HG03060 (cell line): ENCODE data around the gene DPP6.

ENCODE experiments used
- ATAC-seq: cut with Tn5 transposase; IDR thresholded peaks from one replicate; pipeline ENCODE4 v1.9.1; 2021; ENCODE audit warnings: low read depth, moderate number of reproducible peaks; ENCODE audit not compliant: unreplicated experiment

DPP6 gene

GRCh38 chr7:154217688-154218340 lies 165.6 kb downstream of the DPP6 start:
- ATAC-seq, result no peak

- ATAC-seq, result no peak
These were observed 179.5 kb downstream of the DPP6 start for GRCh38 chr7:154231732-154232131.

- no peak for ATAC-seq
These were observed 180.5 kb downstream of the DPP6 start for GRCh38 chr7:154232700-154233099.

GRCh38 chr7:154241988-154242387 lies 189.8 kb downstream of the DPP6 start:
- no peak for ATAC-seq

- ATAC-seq, result no peak
These were observed 190.5 kb downstream of the DPP6 start for GRCh38 chr7:154242709-154243108.

- no peak for ATAC-seq
These were observed 199.8 kb downstream of the DPP6 start for GRCh38 chr7:154252046-154252445.

- no peak for ATAC-seq
These were observed 201.6 kb downstream of the DPP6 start for GRCh38 chr7:154253810-154254209.

- ATAC-seq, result no peak
These were observed 203.1 kb downstream of the DPP6 start for GRCh38 chr7:154255324-154255723.

- ATAC-seq, result no peak
These were observed 204.0 kb downstream of the DPP6 start for GRCh38 chr7:154256150-154256549.

- no peak for ATAC-seq
These were observed 207.2 kb downstream of the DPP6 start for GRCh38 chr7:154259396-154259795.

- no peak for ATAC-seq
These were observed 235.2 kb downstream of the DPP6 start for GRCh38 chr7:154287356-154287755.

GRCh38 chr7:154289119-154289518 lies 236.9 kb downstream of the DPP6 start:
- no peak for ATAC-seq

GRCh38 chr7:154296443-154296842 lies 244.2 kb downstream of the DPP6 start:
- no peak for ATAC-seq

- ATAC-seq, result no peak
These were observed 247.5 kb downstream of the DPP6 start for GRCh38 chr7:154299736-154300135.

- ATAC-seq, result no peak
These were observed 250.2 kb downstream of the DPP6 start for GRCh38 chr7:154302380-154302779.

- ATAC-seq, result no peak
These were observed 252.0 kb downstream of the DPP6 start for GRCh38 chr7:154304231-154304630.

- no peak for ATAC-seq
These were observed 252.8 kb downstream of the DPP6 start for GRCh38 chr7:154304740-154305700.

GRCh38 chr7:154306036-154306435 lies 253.8 kb downstream of the DPP6 start:
- ATAC-seq, result no peak

GRCh38 chr7:154308928-154309327 lies 256.7 kb downstream of the DPP6 start:
- ATAC-seq, result no peak

GRCh38 chr7:154310114-154310513 lies 257.9 kb downstream of the DPP6 start:
- no peak for ATAC-seq

- no peak for ATAC-seq
These were observed 272.0 kb downstream of the DPP6 start for GRCh38 chr7:154324196-154324595.

GRCh38 chr7:154326421-154326820 lies 274.2 kb downstream of the DPP6 start:
- ATAC-seq, result no peak
